H1 (cell line): ENCODE results near the gene DBNDD1. TPM values are rescaled to one million over a fixed set of nuclear protein-coding genes. Genes with fewer than 3 reads are reported as not detected.

Experiments used
- CTCF ChIA-PET: fragments of 300-600 bp; sonication (Branson Sonifier 250); formaldehyde crosslinking; loops from one replicate; lab custom pipeline; 2021; ENCODE audit not compliant: partially characterized antibody; lab: Charles Lee
- POLR2A ChIA-PET: fragments of 300-600 bp; sonication (Branson Sonifier 250); formaldehyde crosslinking; loops from one replicate; lab custom pipeline; 2021; ENCODE audit warnings: inconsistent platforms; ENCODE audit not compliant: partially characterized antibody; lab: Charles Lee
- DNase-seq, 2 experiments: peaks; one replicate each; pipeline versions ENCODE4 v3.0.0 to v3.0.0-alpha.2; 2010 to 2022; ENCODE audit warnings: low spot score in 2 of 2, low read depth in 1 of 2, mixed read lengths in 1 of 2
- FAIRE-seq: peaks from 2 replicates; lab custom pipeline; 2011; peaks lifted over from hg19 to GRCh38; lab: Jason Lieb, UNC
- H2AFZ ChIP-seq: 2 replicates; pipeline ENCODE4 v1.8.1; 2012; ENCODE audit warnings: low read length, inconsistent platforms
- H2AK5ac ChIP-seq: 2 replicates; pipeline ENCODE4 v1.6.1; 2013; ENCODE audit warnings: low read depth, low read length
- H2BK120ac ChIP-seq: replicated peaks from 2 replicates; pipeline ENCODE3; 2013; ENCODE audit warnings: low read depth, low read length, inconsistent platforms
- H2BK12ac ChIP-seq: 2 replicates; pipeline ENCODE4 v1.6.1; 2013; ENCODE audit warnings: low read depth, low read length
- H2BK15ac ChIP-seq: 2 replicates; pipeline ENCODE4 v1.6.1; 2013; ENCODE audit warnings: low read length
- H2BK20ac ChIP-seq: 2 replicates; pipeline ENCODE4 v1.6.1; 2013; ENCODE audit warnings: low read length
- H2BK5ac ChIP-seq: 2 replicates; pipeline ENCODE4 v1.6.1; 2013; ENCODE audit warnings: low read depth, low read length
- H3K14ac ChIP-seq: 2 replicates; pipeline ENCODE4 v1.6.1; 2013; ENCODE audit warnings: inconsistent platforms; ENCODE audit not compliant: insufficient read length
- H3K18ac ChIP-seq: 2 replicates; pipeline ENCODE4 v1.6.1; 2013; ENCODE audit warnings: low read length; ENCODE audit errors: extremely low read depth
- H3K23ac ChIP-seq: 2 replicates; pipeline ENCODE4 v1.6.1; 2013; ENCODE audit warnings: inconsistent platforms; ENCODE audit not compliant: insufficient read length
- H3K23me2 ChIP-seq: 2 replicates; pipeline ENCODE4 v1.6.1; 2013; ENCODE audit warnings: low read depth, low read length
- H3K27ac ChIP-seq: 2 replicates; pipeline ENCODE4 v1.6.1; 2011; ENCODE audit warnings: low read depth, low read length, inconsistent platforms
- H3K27me3 ChIP-seq, 4 experiments: replicated peaks in 1 of 4; 1 replicate in 1 of 4; 2 replicates in 3 of 4; pipeline versions ENCODE4 v1.6.1 to v1.8.1; 2011 to 2013; ENCODE audit warnings: low read length in 3 of 4, mild to moderate bottlenecking in 3 of 4, inconsistent platforms in 2 of 4, mixed read lengths in 2 of 4, moderate library complexity in 1 of 4; ENCODE audit not compliant: control insufficient read depth in 3 of 4, insufficient read depth in 3 of 4; ENCODE audit errors: extremely low read depth in 1 of 4
- H3K36me3 ChIP-seq, 4 experiments: 2 replicates each; pipeline versions ENCODE4 v1.6.1 to v1.8.1; 2011 to 2013; ENCODE audit warnings: mild to moderate bottlenecking in 4 of 4, low read length in 3 of 4, moderate library complexity in 2 of 4, control low read depth in 1 of 4, inconsistent platforms in 1 of 4; ENCODE audit not compliant: insufficient read depth in 4 of 4, control insufficient read depth in 2 of 4
- H3K4ac ChIP-seq: replicated peaks from 2 replicates; pipeline ENCODE3; 2013; ENCODE audit warnings: low read length, low read depth, mixed read lengths, inconsistent platforms; ENCODE audit not compliant: insufficient read length
- H3K4me1 ChIP-seq, 4 experiments: replicated peaks in 1 of 4; 1 replicate in 1 of 4; 2 replicates in 3 of 4; pipeline versions ENCODE4 v1.6.1 to v1.8.1; 2011 to 2013; ENCODE audit warnings: low read length in 3 of 4, inconsistent platforms in 2 of 4, mixed read lengths in 1 of 4; ENCODE audit not compliant: insufficient read depth in 4 of 4, control insufficient read depth in 3 of 4
- H3K4me2 ChIP-seq, 2 experiments: 2 replicates each; pipeline versions ENCODE4 v1.6.1 to v1.8.1; 2011 to 2013; ENCODE audit warnings: low read depth in 2 of 2, low read length in 2 of 2, control low read depth in 1 of 2, inconsistent platforms in 1 of 2, mild to moderate bottlenecking in 1 of 2; ENCODE audit not compliant: insufficient read depth in 1 of 2
- H3K4me3 ChIP-seq, 4 experiments: fragments of 200-600, 300-600 bp in 1 of 4; sonication (generic), shearing (Covaris generic), sonication (Bioruptor Twin) in 1 of 4; 2 replicates each; pipeline versions ENCODE4 v1.5.1 to v1.8.1; 2011 to 2016; ENCODE audit warnings: low read length in 4 of 4, low read depth in 3 of 4, control low read depth in 2 of 4, inconsistent platforms in 2 of 4, mild to moderate bottlenecking in 2 of 4, mixed read lengths in 1 of 4, moderate library complexity in 1 of 4; ENCODE audit not compliant: insufficient read depth in 2 of 4; ENCODE audit errors: extremely low read depth in 1 of 4
- H3K56ac ChIP-seq: replicated peaks from 2 replicates; pipeline ENCODE3; 2013; ENCODE audit warnings: low read depth, mild to moderate bottlenecking, mixed read lengths, low read length, inconsistent platforms; ENCODE audit not compliant: insufficient read length
- H3K79me1 ChIP-seq: 2 replicates; pipeline ENCODE4 v1.6.1; 2013; ENCODE audit warnings: low read depth, low read length, control low read depth
- H3K79me2 ChIP-seq, 2 experiments: 2 replicates each; pipeline versions ENCODE4 v1.6.1 to v1.8.1; 2012 to 2013; ENCODE audit warnings: low read length in 2 of 2, mild to moderate bottlenecking in 2 of 2, inconsistent platforms in 1 of 2; ENCODE audit not compliant: insufficient read depth in 2 of 2, control insufficient read depth in 1 of 2
- H3K9ac ChIP-seq, 4 experiments: replicated peaks in 1 of 4; 1 replicate in 1 of 4; 2 replicates in 3 of 4; pipeline versions ENCODE4 v1.6.1 to v1.8.1; 2011 to 2013; ENCODE audit warnings: low read depth in 3 of 4, low read length in 3 of 4, control low read depth in 2 of 4, mild to moderate bottlenecking in 2 of 4, moderate library complexity in 2 of 4, inconsistent platforms in 1 of 4; ENCODE audit errors: extremely low read depth in 1 of 4
- H3K9me3 ChIP-seq, 2 experiments: 2 replicates each; pipeline versions ENCODE4 v1.6.1 to v1.8.1; 2012 to 2013; ENCODE audit warnings: mild to moderate bottlenecking in 2 of 2, moderate library complexity in 2 of 2, control low read depth in 1 of 2, inconsistent platforms in 1 of 2, low read depth in 1 of 2, low read length in 1 of 2, mixed read lengths in 1 of 2; ENCODE audit not compliant: insufficient read depth in 2 of 2
- H4K20me1 ChIP-seq, 2 experiments: replicated peaks in 1 of 2; 2 replicates each; pipeline versions ENCODE3 to v1.8.1; 2011 to 2013; ENCODE audit warnings: inconsistent platforms in 2 of 2, low read length in 2 of 2, mild to moderate bottlenecking in 1 of 2; ENCODE audit not compliant: insufficient read depth in 2 of 2, control insufficient read depth in 1 of 2
- H4K5ac ChIP-seq: 2 replicates; pipeline ENCODE4 v1.6.1; 2013; ENCODE audit warnings: low read length, low read depth, mixed read lengths, inconsistent platforms; ENCODE audit not compliant: insufficient read length
- H4K8ac ChIP-seq: 2 replicates; pipeline ENCODE4 v1.8.0; 2013; ENCODE audit warnings: mild to moderate bottlenecking, moderate library complexity, low read length, inconsistent platforms; ENCODE audit not compliant: insufficient read depth; ENCODE audit errors: extremely low read depth
- H4K91ac ChIP-seq: replicated peaks from 2 replicates; pipeline ENCODE3; 2013; ENCODE audit warnings: low read length, mixed read lengths, inconsistent platforms; ENCODE audit not compliant: insufficient read length
- ASH2L ChIP-seq: fragments of 200-600, 300-600 bp; sonication (generic); IDR thresholded peaks from one replicate; pipeline ENCODE4 v1.7.1; 2017; ENCODE audit warnings: low read length
- CHD2 ChIP-seq: IDR thresholded peaks from 2 replicates; pipeline ENCODE4 v1.6.1; 2012; ENCODE audit warnings: low read length, improper control_type of control experiment
- EGR1 ChIP-seq: IDR thresholded peaks from 2 replicates; pipeline ENCODE4 v1.6.1; 2011; ENCODE audit warnings: low read depth, low read length, borderline replicate concordance
- EP300 ChIP-seq, 2 experiments: IDR thresholded peaks; 1 replicate in 1 of 2; 2 replicates in 1 of 2; pipeline ENCODE4 v1.6.1; 2011 to 2012; ENCODE audit warnings: low read depth in 2 of 2, low read length in 2 of 2, mild to moderate bottlenecking in 2 of 2, borderline replicate concordance in 1 of 2, inconsistent platforms in 1 of 2, moderate library complexity in 1 of 2
- GABPA ChIP-seq: IDR thresholded peaks from 2 replicates; pipeline ENCODE4 v1.6.1; 2011; ENCODE audit warnings: mild to moderate bottlenecking, low read length, moderate library complexity, borderline replicate concordance; ENCODE audit not compliant: insufficient read depth
- GTF2F1 ChIP-seq: IDR thresholded peaks from 2 replicates; pipeline ENCODE4 v1.6.1; 2012; ENCODE audit warnings: low read depth, low read length, improper control_type of control experiment, borderline replicate concordance
- JUND ChIP-seq: IDR thresholded peaks from 2 replicates; pipeline ENCODE4 v1.6.1; 2011; ENCODE audit warnings: mild to moderate bottlenecking, improper control_type of control experiment, low read length
- KDM4A ChIP-seq: IDR thresholded peaks from one replicate; pipeline ENCODE4 v1.7.1; 2012; ENCODE audit warnings: low read depth, mild to moderate bottlenecking, moderate library complexity, low read length, inconsistent platforms; ENCODE audit not compliant: severe bottlenecking
- NRF1 ChIP-seq: IDR thresholded peaks from 2 replicates; pipeline ENCODE4 v1.6.1; 2011; ENCODE audit warnings: mild to moderate bottlenecking, low read depth, low read length, improper control_type of control experiment
- RAD21 ChIP-seq, 2 experiments: IDR thresholded peaks in 1 of 2; conservative IDR thresholded peaks in 1 of 2; 2 replicates each; pipeline ENCODE4 v1.6.1; 2011; ENCODE audit warnings: low read depth in 2 of 2, low read length in 2 of 2, improper control_type of control experiment in 1 of 2, inconsistent platforms in 1 of 2, mild to moderate bottlenecking in 1 of 2, moderate library complexity in 1 of 2
- SIRT6 ChIP-seq: IDR thresholded peaks from one replicate; pipeline ENCODE4 v1.7.1; 2012; ENCODE audit warnings: low read length, inconsistent platforms
- TBP ChIP-seq: IDR thresholded peaks from 2 replicates; pipeline ENCODE4 v1.6.1; 2011; ENCODE audit warnings: low read depth, low read length, improper control_type of control experiment
- USF2 ChIP-seq: IDR thresholded peaks from 2 replicates; pipeline ENCODE4 v1.6.1; 2011; ENCODE audit warnings: low read length, improper control_type of control experiment
- WGBS, 2 experiments: shearing (Covaris generic) in 1 of 2; methylation state at CpG; one replicate each; pipeline versions ENCODE4 v1.1.6 to v1.1.7; 2013 to 2015; ENCODE audit warnings: low lambda C conversion rate in 2 of 2, mixed read lengths in 2 of 2, inconsistent platforms in 1 of 2, low coverage in 1 of 2, missing lambda C conversion rate in 1 of 2; ENCODE audit not compliant: insufficient replicate concordance in 2 of 2, insufficient coverage in 1 of 2, insufficient read length in 1 of 2; ENCODE audit errors: extremely low coverage in 1 of 2, missing lambda C conversion rate in 1 of 2; 5-methylcytosine and 5-hydroxymethylcytosine counted together
- polyA plus RNA-seq, 7 experiments: library from polyadenylated mRNA; depleted of rRNA in 3 of 7; stranded (reverse) in 5 of 7; unstranded in 2 of 7; fragments of >200 nt in 5 of 7; fragments of 200-250 nt in 2 of 7; gene quantifications; 1 replicate in 5 of 7; 2 replicates in 1 of 7; 4 replicates in 1 of 7; pipeline versions ENCODE4 v1.2.1 to v1.2.3, GENCODE V29; 2011 to 2013; ENCODE audit warnings: missing spikeins in 2 of 7, mixed read lengths in 2 of 7
- total RNA-seq: library from RNA; stranded (reverse); fragmentation: NEBNext Ultra II Directional; extraction: Animal tissue kit (Norgen Biotek cat#: 25700); gene quantifications from 2 replicates; pipeline ENCODE4 v1.2.1, GENCODE V29; 2021

The DBNDD1 gene
- total and polyA plus RNA-seq, 2 of the 8 experiments (the other 6 are each of a cell fraction or from before 2014, with no cell fraction given) = 69.9 to 92.6 TPM

GRCh38 chr16:89987169-89987568 is 32.1 kb downstream of the DBNDD1 start:
- Histone ChIP-seq H3K4ac (no peak overlapping the region), H2BK15ac (no peak overlapping the region), H2AFZ (no peak overlapping the region), H3K27ac (no peak overlapping the region), H4K5ac (no peak overlapping the region), H2BK120ac (no peak overlapping the region), H3K56ac (no peak overlapping the region), H4K91ac (no peak overlapping the region), H3K4me1 (no peaks in the 10 kb centered on the region), H2AK5ac (no peak overlapping the region), H3K79me2 (no peaks in the 10 kb centered on the region), H3K9me3 (no peaks in the 10 kb centered on the region), H3K4me3 (no peak overlapping the region), H3K14ac (no peak overlapping the region), H2BK5ac (no peak overlapping the region), H4K8ac (no peak overlapping the region), H3K23me2 (no peaks in the 10 kb centered on the region), H3K9ac (no peak overlapping the region), H2BK12ac (no peak overlapping the region), H3K36me3 (peaks cover 16 to 60% (median 37%) of the 10 kb centered on the region in 4 experiments), H3K27me3 (no peaks in the 10 kb centered on the region; a peak in 1 of 7 replicates), H4K20me1 (peaks cover 0 to 7% of the 10 kb centered on the region in 2 experiments), H3K79me1 (no peaks in the 10 kb centered on the region; the same call in 1 of the 2 replicates), H3K18ac (no peak overlapping the region), H2BK20ac (no peak overlapping the region), H3K23ac (no peak overlapping the region), H3K4me2 (no peak overlapping the region)
- CTCF ChIA-PET = no interaction called here
- POLR2A ChIA-PET = interaction anchor here (1.2 to 1.9 kb wide), 3 partner anchors 10 to 18 kb away, joined by 3 to 7 read pairs (median 5); no protein-coding TSS in a partner anchor
- DNase-seq (no peak), FAIRE-seq (no peak)
- 87% methylated on average over 7 of the region's 7 CpGs; no CpG with 5 or more reads in 1 of the 2 experiments for WGBS, 2 experiments
- TF ChIP-seq EP300 (IDR thresholded peaks at IDR 0.05; ENCODE audit: borderline replicate concordance in 1 of 2, low read depth in 2 of 2, low read length in 2 of 2) = no peak
- no peak for TF ChIP-seq SIRT6
- no peak for TF ChIP-seq JUND
- TF ChIP-seq NRF1 = no peak
- TF ChIP-seq KDM4A = no peak
- TF ChIP-seq GTF2F1 = no peak
- TF ChIP-seq CHD2 = no peak
- TF ChIP-seq GABPA = no peak
- TF ChIP-seq RAD21 (IDR thresholded peaks at IDR 0.05 in 1 of 2, conservative IDR thresholded peaks at IDR 0.05 in 1 of 2; ENCODE audit: low read depth in 2 of 2, low read length in 2 of 2) = no peak
- TF ChIP-seq EGR1 = no peak
- TF ChIP-seq USF2 = no peak
- no peak for TF ChIP-seq ASH2L
- no peak for TF ChIP-seq TBP
